ENCODE results near the gene IGSF10. TPM values are rescaled to one million over a fixed set of nuclear protein-coding genes. Genes with fewer than 3 reads are reported as not detected.
"Not testable (repeated sequence)": the region's sequence is repeated elsewhere in the genome, so short reads cannot be mapped to it uniquely, and the experiment has no call there.

Gene IGSF10, protein sequence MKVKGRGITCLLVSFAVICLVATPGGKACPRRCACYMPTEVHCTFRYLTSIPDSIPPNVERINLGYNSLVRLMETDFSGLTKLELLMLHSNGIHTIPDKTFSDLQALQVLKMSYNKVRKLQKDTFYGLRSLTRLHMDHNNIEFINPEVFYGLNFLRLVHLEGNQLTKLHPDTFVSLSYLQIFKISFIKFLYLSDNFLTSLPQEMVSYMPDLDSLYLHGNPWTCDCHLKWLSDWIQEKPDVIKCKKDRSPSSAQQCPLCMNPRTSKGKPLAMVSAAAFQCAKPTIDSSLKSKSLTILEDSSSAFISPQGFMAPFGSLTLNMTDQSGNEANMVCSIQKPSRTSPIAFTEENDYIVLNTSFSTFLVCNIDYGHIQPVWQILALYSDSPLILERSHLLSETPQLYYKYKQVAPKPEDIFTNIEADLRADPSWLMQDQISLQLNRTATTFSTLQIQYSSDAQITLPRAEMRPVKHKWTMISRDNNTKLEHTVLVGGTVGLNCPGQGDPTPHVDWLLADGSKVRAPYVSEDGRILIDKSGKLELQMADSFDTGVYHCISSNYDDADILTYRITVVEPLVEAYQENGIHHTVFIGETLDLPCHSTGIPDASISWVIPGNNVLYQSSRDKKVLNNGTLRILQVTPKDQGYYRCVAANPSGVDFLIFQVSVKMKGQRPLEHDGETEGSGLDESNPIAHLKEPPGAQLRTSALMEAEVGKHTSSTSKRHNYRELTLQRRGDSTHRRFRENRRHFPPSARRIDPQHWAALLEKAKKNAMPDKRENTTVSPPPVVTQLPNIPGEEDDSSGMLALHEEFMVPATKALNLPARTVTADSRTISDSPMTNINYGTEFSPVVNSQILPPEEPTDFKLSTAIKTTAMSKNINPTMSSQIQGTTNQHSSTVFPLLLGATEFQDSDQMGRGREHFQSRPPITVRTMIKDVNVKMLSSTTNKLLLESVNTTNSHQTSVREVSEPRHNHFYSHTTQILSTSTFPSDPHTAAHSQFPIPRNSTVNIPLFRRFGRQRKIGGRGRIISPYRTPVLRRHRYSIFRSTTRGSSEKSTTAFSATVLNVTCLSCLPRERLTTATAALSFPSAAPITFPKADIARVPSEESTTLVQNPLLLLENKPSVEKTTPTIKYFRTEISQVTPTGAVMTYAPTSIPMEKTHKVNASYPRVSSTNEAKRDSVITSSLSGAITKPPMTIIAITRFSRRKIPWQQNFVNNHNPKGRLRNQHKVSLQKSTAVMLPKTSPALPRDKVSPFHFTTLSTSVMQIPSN (N-terminal part only)
- total RNA-seq: 1 to 10 TPM in 3 of 8 experiments, under 1 TPM in 5; 0.17 to 8.1 (median 0.77) TPM

DNA sequence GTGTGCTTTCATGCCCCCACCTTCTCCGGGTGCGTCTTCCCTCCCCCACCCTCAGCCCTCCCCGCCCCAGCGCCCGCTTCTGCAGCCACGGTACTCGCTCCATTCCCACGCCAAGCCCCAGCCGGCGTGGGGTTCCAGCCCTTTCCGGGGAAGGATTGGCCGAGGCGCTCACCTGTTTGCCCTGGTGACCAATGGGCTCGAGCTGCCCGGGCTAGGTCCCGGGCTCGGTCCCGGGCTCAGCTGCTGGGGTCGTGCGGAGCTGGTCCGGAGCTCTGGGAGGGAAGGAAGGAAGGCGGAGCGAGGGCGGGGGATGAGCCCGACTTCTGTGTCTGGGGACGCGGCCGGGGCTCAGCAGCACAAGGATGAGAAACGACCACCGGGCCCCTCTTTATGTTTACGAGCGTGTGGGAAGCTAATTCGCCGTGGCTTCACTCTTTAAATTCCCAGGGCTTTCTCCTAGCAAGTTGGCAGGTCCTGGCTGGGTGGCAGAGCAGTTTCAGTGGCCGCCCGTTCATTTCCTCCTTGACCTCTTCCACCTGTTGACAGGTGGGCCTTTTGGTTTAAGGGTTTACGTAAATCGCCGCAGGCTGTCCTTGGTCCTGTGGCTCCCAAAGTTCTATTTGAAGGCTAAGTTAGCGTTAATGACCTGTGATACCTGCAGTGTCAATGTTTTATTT is at the start of gene IGSF10:
Gene IGSF10 (minus strand): TSS at position 288 of the 677 bp plus-strand sequence. CDS start 2,352 bp downstream, outside the sequence.
- Histone ChIP-seq H3K4me1 (replicated peaks in 1 of 2) (no peaks in the 10 kb centered on the region), H3K27ac (no peak within 1 kb of the TSS), H3K4me3 (peak within 1 kb of the TSS; percentile 10 to 29 (median 20))
- ATAC-seq (replicated peaks in 6 of 8): peak; percentile 20 to 88 (median 62)
- WGBS, 10 experiments: 19 to 100% (median 46%) methylated on average over 1 to 21 of the region's 40 CpGs; no CpG with 5 or more reads in 2 of the 10 experiments
- in situ Hi-C loops (cut with MboI; ENCODE audit: low pct_unique_long_range_greater_than_20kb in 2 of 9, low sequenced_read_pairs in 9 of 9, unreplicated experiment in 9 of 9): loop anchor here in 2 of 9 experiments (25.0 kb wide), 2 partner anchors 176 to 201 kb away; no protein-coding TSS in a partner anchor

DNA sequence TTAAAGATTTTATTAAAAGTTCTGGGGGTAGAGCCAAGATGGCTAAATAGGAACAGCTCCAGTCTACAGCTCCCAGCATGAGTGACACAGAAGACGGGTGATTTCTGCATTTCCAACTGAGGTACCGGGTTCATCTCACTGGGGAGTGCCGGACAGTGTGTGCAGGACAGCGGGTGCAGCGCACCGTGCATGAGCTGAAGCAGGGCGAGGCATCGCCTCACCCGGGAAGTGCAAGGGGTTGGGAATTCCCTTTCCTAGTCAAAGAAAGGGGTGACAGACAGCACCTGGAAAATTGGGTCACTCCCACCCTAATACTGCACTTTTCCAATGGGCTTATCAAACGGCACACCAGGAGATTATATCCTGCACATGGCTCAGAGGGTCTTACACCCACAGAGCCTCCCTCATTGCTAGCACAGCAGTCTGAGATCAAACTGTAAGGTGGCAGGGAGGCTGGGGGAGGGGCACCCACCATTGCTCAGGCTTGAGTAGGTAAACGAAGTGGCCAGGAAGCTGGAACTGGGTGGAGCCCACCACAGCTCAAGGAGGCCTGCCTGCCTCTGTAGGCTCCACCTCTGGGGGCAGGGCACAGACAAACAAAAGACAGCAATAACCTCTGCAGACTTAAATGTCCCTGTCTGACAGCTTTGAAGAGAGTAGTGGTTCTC is 48.7 kb upstream of the IGSF10 start:
- in situ Hi-C loops (cut with MboI; ENCODE audit: low pct_unique_long_range_greater_than_20kb in 2 of 9, low sequenced_read_pairs in 9 of 9, unreplicated experiment in 9 of 9): not testable (repeated sequence)

DNA sequence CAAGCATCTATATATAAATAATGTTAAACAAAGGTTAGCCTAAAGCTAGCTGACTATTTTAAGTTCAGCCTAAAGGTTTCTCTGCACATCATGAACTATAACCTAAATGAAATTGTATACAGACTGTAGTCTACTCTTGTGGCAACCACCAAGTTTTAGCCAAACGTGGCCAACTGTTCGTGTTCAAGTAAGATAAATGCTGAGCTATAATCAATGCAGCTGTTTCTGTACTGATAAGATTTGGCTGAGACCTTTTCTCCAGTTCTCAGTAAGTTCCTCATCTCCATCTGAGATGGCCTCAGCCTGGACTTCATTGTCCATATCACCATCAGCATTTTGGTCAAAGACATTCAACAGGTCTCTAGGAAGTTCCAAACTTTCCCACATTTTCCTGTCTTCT is 43.7 kb upstream of the IGSF10 start:
- H3K27ac ChIP-seq: no peak overlapping the region

More for the DNA sequence above, 48.7 kb upstream of the IGSF10 start:
- H3K4me1 ChIP-seq (replicated peaks in 1 of 2); H3K27ac ChIP-seq; ATAC-seq (replicated peaks in 6 of 8); H3K4me3 ChIP-seq: not testable (repeated sequence)
- 80 to 100% (median 95%) methylated on average over 1 to 5 of the region's 11 CpGs; no CpG with 5 or more reads in 6 of the 10 experiments for WGBS, 10 experiments

DNA sequence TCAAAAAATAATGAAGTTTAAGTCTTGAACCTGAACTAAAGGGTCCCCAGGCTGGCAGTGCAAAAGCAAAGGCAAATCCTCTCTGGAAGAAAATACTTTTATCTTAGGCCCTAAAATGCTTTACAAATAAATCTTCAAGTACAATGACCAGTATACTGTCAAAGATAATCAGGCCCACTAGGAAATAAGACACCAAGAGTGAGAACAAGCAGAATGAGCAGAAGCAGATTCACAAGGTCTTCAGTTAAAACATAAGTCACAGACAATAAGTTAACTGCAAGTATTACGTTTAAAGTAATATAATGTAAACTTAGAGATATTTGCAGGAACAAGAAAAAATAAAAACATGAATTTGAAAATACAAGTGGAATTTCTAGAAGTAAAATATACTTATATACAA is 42.2 kb upstream of the IGSF10 start:
- no peak overlapping the region for H3K4me3 ChIP-seq
- H3K27ac ChIP-seq: no peak overlapping the region
- in situ Hi-C loops (cut with MboI; ENCODE audit: low pct_unique_long_range_greater_than_20kb in 2 of 9, low sequenced_read_pairs in 9 of 9, unreplicated experiment in 9 of 9): no loop called here
- no peaks in the 10 kb centered on the region for H3K4me1 ChIP-seq (replicated peaks in 1 of 2)
- ATAC-seq (replicated peaks in 6 of 8): no peak
- 32 to 100% (median 70%) methylated on average over 1 of the region's 1 CpG; no CpG with 5 or more reads in 1 of the 10 experiments for WGBS, 10 experiments

More for the DNA sequence above, 43.7 kb upstream of the IGSF10 start:
- H3K4me3 ChIP-seq: no peak overlapping the region
- 45 to 100% (median 77%) methylated on average over 1 to 2 of the region's 2 CpGs; no CpG with 5 or more reads in 2 of the 10 experiments for WGBS, 10 experiments
- no peaks in the 10 kb centered on the region for H3K4me1 ChIP-seq (replicated peaks in 1 of 2)
- ATAC-seq (replicated peaks in 6 of 8): no peak
- in situ Hi-C loops (cut with MboI; ENCODE audit: low pct_unique_long_range_greater_than_20kb in 2 of 9, low sequenced_read_pairs in 9 of 9, unreplicated experiment in 9 of 9): no loop called here

DNA sequence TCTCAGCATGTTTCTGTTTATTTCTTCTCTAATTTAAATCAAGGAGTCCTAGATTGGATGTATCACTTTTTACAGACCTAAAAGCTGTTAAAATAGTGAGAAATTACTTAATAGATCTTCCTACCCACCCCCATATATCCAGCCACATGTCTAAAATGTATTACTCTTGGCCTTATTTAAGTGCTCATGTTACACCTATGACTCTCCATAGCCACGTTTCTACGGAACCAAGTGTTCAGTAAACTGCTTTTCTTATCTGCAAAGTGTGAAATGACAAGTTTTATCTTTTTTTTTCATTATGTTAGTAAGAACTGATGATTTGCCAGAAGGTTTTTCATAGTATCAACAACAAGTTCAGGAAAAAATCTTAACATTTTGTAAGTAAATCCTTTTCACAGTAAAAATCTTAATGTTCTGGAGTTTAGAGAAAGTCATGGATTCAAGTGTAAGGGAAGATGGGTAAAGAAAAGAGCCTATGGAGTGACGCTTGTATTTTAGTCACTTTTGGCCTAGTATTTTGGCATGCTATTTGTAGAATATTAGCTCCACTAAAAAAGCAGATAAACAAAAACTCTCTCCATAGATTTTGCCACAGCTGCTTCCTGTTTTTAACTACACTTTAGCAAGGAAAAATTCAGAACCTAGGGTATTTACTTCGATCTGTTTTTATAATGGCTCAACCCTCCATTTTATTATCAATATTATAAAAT is 41.2 kb upstream of the IGSF10 start:
- 25 to 96% (median 77%) methylated on average over 2 to 4 of the region's 4 CpGs for WGBS, 10 experiments
- ATAC-seq (replicated peaks in 6 of 8): no peak
- Histone ChIP-seq H3K4me1 (replicated peaks in 1 of 2) (no peaks in the 10 kb centered on the region), H3K27ac (no peak overlapping the region), H3K4me3 (no peak overlapping the region)
- in situ Hi-C loops (cut with MboI; ENCODE audit: low pct_unique_long_range_greater_than_20kb in 2 of 9, low sequenced_read_pairs in 9 of 9, unreplicated experiment in 9 of 9): no loop called here

DNA sequence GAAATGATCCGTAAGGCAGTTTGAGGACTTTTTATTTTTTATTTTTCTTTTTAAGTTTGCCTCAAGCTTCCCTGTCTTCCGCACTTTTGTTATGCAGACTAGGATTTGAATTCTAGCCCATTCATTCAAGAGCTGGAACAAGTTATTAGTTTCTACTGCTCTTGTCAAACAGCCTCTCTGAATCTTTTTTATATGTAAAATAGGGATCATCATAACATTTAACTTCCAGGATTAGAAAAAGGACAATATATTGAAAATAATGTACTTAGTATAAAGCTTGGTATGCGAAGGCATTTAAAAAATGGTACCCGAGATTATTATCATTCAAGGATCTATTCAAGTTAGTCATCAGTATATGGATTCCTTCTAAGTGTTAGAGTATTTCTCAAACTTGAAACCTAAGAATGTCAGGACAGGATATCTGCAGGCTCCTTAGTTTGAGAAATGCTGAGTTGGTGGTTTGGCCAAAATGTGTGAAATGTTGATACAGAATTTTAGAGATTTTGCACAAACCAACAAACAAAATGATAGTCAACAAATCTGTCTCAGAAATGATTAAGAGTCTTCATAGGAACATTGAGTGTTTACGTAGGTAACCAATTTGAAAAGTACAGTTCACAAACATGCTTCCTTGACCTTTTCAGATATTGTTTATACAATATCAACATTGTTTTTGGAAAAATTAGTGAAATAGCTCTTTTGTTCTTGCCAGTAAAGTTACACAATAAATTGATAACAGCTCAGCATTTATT is 40.5 kb upstream of the IGSF10 start:
- ATAC-seq (replicated peaks in 6 of 8): no peak
- Histone ChIP-seq H3K4me1 (replicated peaks in 1 of 2) (no peaks in the 10 kb centered on the region), H3K4me3 (no peak overlapping the region), H3K27ac (no peak overlapping the region)
- in situ Hi-C loops (cut with MboI; ENCODE audit: low pct_unique_long_range_greater_than_20kb in 2 of 9, low sequenced_read_pairs in 9 of 9, unreplicated experiment in 9 of 9): no loop called here
- 0 to 86% (median 48%) methylated on average over 1 to 5 of the region's 5 CpGs for WGBS, 10 experiments

DNA sequence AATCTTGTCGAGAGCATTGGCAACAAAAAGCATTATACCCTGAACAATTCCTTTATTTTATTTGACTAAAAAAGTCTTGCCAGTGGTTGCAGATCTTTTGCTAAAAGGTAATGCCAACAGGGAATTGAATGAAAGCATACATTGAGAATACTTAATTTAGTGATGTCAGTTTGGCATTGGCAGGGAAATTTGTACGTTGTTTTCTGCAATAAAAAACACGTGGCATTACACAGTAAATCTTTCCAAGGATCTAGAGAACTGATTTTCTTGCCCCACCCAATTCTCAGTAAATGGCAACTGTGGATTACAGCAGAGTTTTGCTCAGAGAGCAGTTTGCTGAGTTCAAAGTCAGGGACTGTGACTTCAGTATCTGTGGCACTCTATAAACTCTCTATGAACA is 38.3 kb upstream of the IGSF10 start:
- H3K4me3 ChIP-seq: no peak overlapping the region
- no peaks in the 10 kb centered on the region for H3K4me1 ChIP-seq (replicated peaks in 1 of 2)
- ATAC-seq (replicated peaks in 6 of 8): peak in 1 of 8 experiments; percentile 22
- in situ Hi-C loops (cut with MboI; ENCODE audit: low pct_unique_long_range_greater_than_20kb in 2 of 9, low sequenced_read_pairs in 9 of 9, unreplicated experiment in 9 of 9): no loop called here
- 0 to 100% (median 60%) methylated on average over 1 to 3 of the region's 3 CpGs for WGBS, 10 experiments
- no peak overlapping the region for H3K27ac ChIP-seq

DNA sequence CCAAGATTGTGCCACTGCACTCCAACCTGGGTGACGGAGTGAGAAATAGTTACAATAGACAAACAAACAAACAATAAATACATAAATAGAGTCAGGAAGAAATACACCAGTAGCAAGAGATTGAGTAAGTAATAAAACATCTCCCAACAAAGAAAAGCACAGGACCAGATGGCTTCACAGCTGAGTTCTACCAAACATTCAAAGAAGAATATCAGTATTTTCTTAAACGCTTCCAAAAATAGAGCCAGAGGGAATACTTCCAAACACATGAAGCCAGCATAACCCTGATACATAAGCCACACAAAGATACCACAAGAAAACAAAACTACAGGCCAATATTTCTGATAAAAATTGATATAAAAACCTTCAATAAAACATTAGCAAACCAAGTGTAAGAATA is 30.7 kb upstream of the IGSF10 start:
- in situ Hi-C loops (cut with MboI; ENCODE audit: low pct_unique_long_range_greater_than_20kb in 2 of 9, low sequenced_read_pairs in 9 of 9, unreplicated experiment in 9 of 9): no loop called here
- no peak overlapping the region for H3K4me3 ChIP-seq
- 20 to 100% (median 70%) methylated on average over 1 to 2 of the region's 2 CpGs; no CpG with 5 or more reads in 4 of the 10 experiments for WGBS, 10 experiments
- ATAC-seq (replicated peaks in 6 of 8): no peak
- no peak overlapping the region for H3K27ac ChIP-seq
- no peaks in the 10 kb centered on the region for H3K4me1 ChIP-seq (replicated peaks in 1 of 2)

DNA sequence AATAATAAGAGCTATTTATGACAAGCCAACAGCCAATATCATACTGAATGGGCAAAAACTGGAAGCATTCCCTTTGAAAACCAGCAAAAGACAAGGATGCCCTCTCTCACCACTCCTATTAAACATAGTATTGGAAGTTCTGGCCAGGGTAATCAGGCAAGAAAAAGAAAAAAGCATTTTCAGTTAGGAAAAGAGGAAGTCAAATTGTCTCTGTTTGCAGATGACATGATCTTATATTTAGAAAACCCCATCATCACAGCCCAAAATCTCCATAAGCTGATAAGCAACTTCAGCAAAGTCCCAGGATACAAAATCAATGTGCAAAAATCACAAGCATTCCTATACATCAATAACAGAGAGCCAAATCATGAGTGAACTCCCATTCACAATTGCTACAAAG is 27.0 kb upstream of the IGSF10 start:
- ATAC-seq (replicated peaks in 6 of 8); H3K4me3 ChIP-seq; H3K4me1 ChIP-seq (replicated peaks in 1 of 2); H3K27ac ChIP-seq; in situ Hi-C loops (cut with MboI; ENCODE audit: low pct_unique_long_range_greater_than_20kb in 2 of 9, low sequenced_read_pairs in 9 of 9, unreplicated experiment in 9 of 9): not testable (repeated sequence)

DNA sequence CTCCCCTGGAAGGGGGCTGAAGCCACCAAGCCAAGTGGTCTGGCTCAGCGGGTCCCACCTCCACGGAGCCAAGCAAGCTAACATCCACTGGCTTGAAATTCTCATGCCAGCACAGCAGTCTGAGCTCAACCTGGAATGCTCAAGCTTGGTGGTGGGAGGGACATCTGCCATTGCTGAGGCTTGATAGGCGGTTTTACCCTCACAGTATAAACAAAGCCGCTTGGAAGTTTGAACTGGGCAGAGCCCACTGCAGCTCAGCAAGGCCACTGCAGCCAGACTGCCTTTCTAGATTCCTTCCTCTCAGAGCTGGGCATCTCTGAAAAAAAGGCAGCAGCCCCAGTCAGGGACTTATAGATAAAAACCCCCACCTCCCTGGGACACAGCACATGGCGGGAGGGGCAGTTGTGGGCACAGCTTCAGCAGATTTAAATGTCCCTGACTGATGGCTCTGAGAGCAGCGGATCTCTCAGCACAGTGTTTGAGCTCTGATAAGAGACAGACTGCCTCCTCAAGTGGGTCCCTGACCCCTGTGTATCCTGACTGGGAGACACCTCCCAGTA is 23.2 kb upstream of the IGSF10 start:
- in situ Hi-C loops (cut with MboI; ENCODE audit: low pct_unique_long_range_greater_than_20kb in 2 of 9, low sequenced_read_pairs in 9 of 9, unreplicated experiment in 9 of 9): no loop called here
- Histone ChIP-seq H3K4me1 (replicated peaks in 1 of 2) (no peaks in the 10 kb centered on the region), H3K4me3 (no peak overlapping the region), H3K27ac (no peak overlapping the region)
- 60 to 92% (median 86%) methylated on average over 1 to 4 of the region's 6 CpGs; no CpG with 5 or more reads in 5 of the 10 experiments for WGBS, 10 experiments
- ATAC-seq (replicated peaks in 6 of 8): no peak

DNA sequence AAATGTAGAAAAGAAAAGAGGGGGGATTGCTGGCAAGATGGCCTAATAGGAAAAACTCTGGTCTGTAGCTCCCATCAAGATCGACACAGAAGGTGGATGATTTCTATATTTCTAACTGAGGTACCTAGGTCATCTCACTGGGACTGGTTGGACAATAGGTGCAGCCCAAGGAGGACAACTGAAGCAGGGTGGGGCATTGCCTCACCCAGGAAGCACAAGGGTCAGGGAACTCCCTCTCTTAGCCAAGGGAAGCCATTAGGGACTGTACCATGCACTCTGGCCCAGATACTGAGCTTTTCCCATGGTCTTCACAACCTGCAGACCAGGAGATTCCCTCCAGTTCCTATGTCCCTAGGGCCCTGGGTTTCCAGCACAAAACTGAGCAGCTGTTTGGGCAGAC is 22.6 kb upstream of the IGSF10 start:
- ATAC-seq (replicated peaks in 6 of 8): no peak
- WGBS, 10 experiments: 40 to 100% (median 94%) methylated on average over 1 of the region's 1 CpG; no CpG with 5 or more reads in 2 of the 10 experiments
- in situ Hi-C loops (cut with MboI; ENCODE audit: low pct_unique_long_range_greater_than_20kb in 2 of 9, low sequenced_read_pairs in 9 of 9, unreplicated experiment in 9 of 9): no loop called here
- H3K27ac ChIP-seq: no peak overlapping the region
- H3K4me1 ChIP-seq (replicated peaks in 1 of 2): no peaks in the 10 kb centered on the region
- no peak overlapping the region for H3K4me3 ChIP-seq

All from motor neuron (in vitro differentiated cells).